IgD-negative memory B cell (primary cell): ENCODE results near the gene POLR3K. TPM values are rescaled to one million over a fixed set of nuclear protein-coding genes. Genes with fewer than 3 reads are reported as not detected.
"Not testable (repeated sequence)": the region's sequence is repeated elsewhere in the genome, so short reads cannot be mapped to it uniquely, and the experiment has no call there.

Source experiments
- H3K27ac Mint-ChIP-seq, 3 donors: one replicate each; pipeline ENCODE4 v1.8.0; 2020 to 2022; ENCODE audit warnings: mild to moderate bottlenecking in 3 of 3, mixed read lengths in 3 of 3, moderate library complexity in 1 of 3
- H3K27me3 Mint-ChIP-seq: one replicate; pipeline ENCODE4 v1.8.0; 2021; ENCODE audit warnings: mixed read lengths
- H3K36me3 Mint-ChIP-seq: one replicate; pipeline ENCODE4 v1.8.0; 2020; ENCODE audit warnings: mild to moderate bottlenecking, mixed read lengths
- H3K4me1 Mint-ChIP-seq, 3 donors: one replicate each; pipeline ENCODE4 v1.8.0; 2020 to 2022; ENCODE audit warnings: mixed read lengths in 3 of 3, mild to moderate bottlenecking in 1 of 3
- H3K4me3 Mint-ChIP-seq, 4 donors: one replicate each; pipeline ENCODE4 v1.8.0; 2020 to 2022; ENCODE audit warnings: mild to moderate bottlenecking in 4 of 4, mixed read lengths in 4 of 4, moderate library complexity in 3 of 4
- H3K9me3 Mint-ChIP-seq, 3 donors: one replicate each; pipeline ENCODE4 v1.8.0; 2020 to 2021; ENCODE audit warnings: mixed read lengths in 3 of 3, mild to moderate bottlenecking in 1 of 3
- polyA plus RNA-seq: library from polyadenylated mRNA; unstranded; fragments of 300-500 nt; fragmentation: Illumina TruSeq; gene quantifications from one replicate; pipeline ENCODE4 v1.2.3, GENCODE V29; 2021

Gene POLR3K
- polyA plus RNA-seq, 1 donor from 2014 or later, result 45.2 TPM

GRCh38 chr16:46510-46909 lies 6.9 kb downstream of the POLR3K start:
- H3K9me3 Mint-ChIP-seq, H3K4me3 Mint-ChIP-seq, H3K27me3 Mint-ChIP-seq, H3K27ac Mint-ChIP-seq, H3K36me3 Mint-ChIP-seq: not testable (repeated sequence)
- peaks cover 12 to 29% (median 24%) of the 10 kb centered on the region in 3 donors for H3K4me1 Mint-ChIP-seq

GRCh38 chr16:45454-45853 lies 8.0 kb downstream of the POLR3K start:
- Mint-ChIP-seq H3K36me3 (peaks cover 3% of the 10 kb centered on the region), H3K27ac (peak overlapping the region in 1 of 3 donors; percentile 25)

GRCh38 chr16:44655-45054 lies 8.8 kb downstream of the POLR3K start:
- no peak overlapping the region for H3K4me3 Mint-ChIP-seq
- H3K27me3 Mint-ChIP-seq, result no peaks in the 10 kb centered on the region
- peaks cover 10 to 21% (median 19%) of the 10 kb centered on the region in 3 donors for H3K4me1 Mint-ChIP-seq
- peak overlapping the region in 1 of 3 donors; percentile 39 for H3K27ac Mint-ChIP-seq
- H3K9me3 Mint-ChIP-seq, result no peaks in the 10 kb centered on the region
- H3K36me3 Mint-ChIP-seq, result peaks cover 3% of the 10 kb centered on the region

More at GRCh38 chr16:45454-45853, 8.0 kb downstream of the POLR3K start:
- no peaks in the 10 kb centered on the region for H3K9me3 Mint-ChIP-seq
- H3K27me3 Mint-ChIP-seq, result no peaks in the 10 kb centered on the region
- peaks cover 7 to 22% (median 16%) of the 10 kb centered on the region in 3 donors for H3K4me1 Mint-ChIP-seq
- no peak overlapping the region for H3K4me3 Mint-ChIP-seq

GRCh38 chr16:43294-43693 lies 10.1 kb downstream of the POLR3K start:
- no peaks in the 10 kb centered on the region for H3K9me3 Mint-ChIP-seq
- H3K36me3 Mint-ChIP-seq, result peaks cover 3% of the 10 kb centered on the region
- no peaks in the 10 kb centered on the region for H3K27me3 Mint-ChIP-seq
- peak overlapping the region in 1 of 3 donors; percentile 66 for H3K27ac Mint-ChIP-seq
- H3K4me3 Mint-ChIP-seq, result peak overlapping the region in 1 of 4 donors; percentile 57
- peaks cover 21 to 34% (median 31%) of the 10 kb centered on the region in 3 donors for H3K4me1 Mint-ChIP-seq

GRCh38 chr16:42691-43090 lies 10.7 kb downstream of the POLR3K start:
- Mint-ChIP-seq H3K9me3 (no peaks in the 10 kb centered on the region), H3K27ac (peak overlapping the region; percentile 41 to 88 (median 66)), H3K27me3 (no peaks in the 10 kb centered on the region), H3K36me3 (peaks cover 3% of the 10 kb centered on the region), H3K4me1 (peaks cover 26 to 36% (median 31%) of the 10 kb centered on the region in 3 donors), H3K4me3 (peak overlapping the region in 1 of 4 donors; percentile 56)

- H3K4me1 Mint-ChIP-seq, result peaks cover 32 to 41% (median 35%) of the 10 kb centered on the region in 3 donors
- no peaks in the 10 kb centered on the region for H3K9me3 Mint-ChIP-seq
- H3K4me3 Mint-ChIP-seq, result peak overlapping the region in 2 of 4 donors; percentile 23 to 56
- no peaks in the 10 kb centered on the region for H3K27me3 Mint-ChIP-seq
- H3K27ac Mint-ChIP-seq, result peak overlapping the region; percentile 15 to 88 (median 66)
- no peaks in the 10 kb centered on the region for H3K36me3 Mint-ChIP-seq
Observed at GRCh38 chr16:42069-42457, 11.3 kb downstream of the POLR3K start.

- Mint-ChIP-seq H3K4me1 (peaks cover 35 to 43% (median 37%) of the 10 kb centered on the region in 3 donors), H3K27me3 (no peaks in the 10 kb centered on the region), H3K9me3 (no peaks in the 10 kb centered on the region), H3K27ac (peak overlapping the region; percentile 31 to 88 (median 66)), H3K36me3 (no peaks in the 10 kb centered on the region), H3K4me3 (peak overlapping the region in 1 of 4 donors; percentile 56)
Observed at GRCh38 chr16:41439-42068, 11.9 kb downstream of the POLR3K start.

- Mint-ChIP-seq H3K27me3 (no peaks in the 10 kb centered on the region), H3K9me3 (no peaks in the 10 kb centered on the region), H3K27ac (peak overlapping the region; percentile 96 to 100 (median 99)), H3K4me3 (peak overlapping the region; percentile 39 to 92 (median 88)), H3K4me1 (peaks cover 53 to 64% (median 55%) of the 10 kb centered on the region in 3 donors), H3K36me3 (peaks cover 2% of the 10 kb centered on the region)
Observed at GRCh38 chr16:38941-39892, 14.2 kb downstream of the POLR3K start.

GRCh38 chr16:38206-38605 lies 15.2 kb downstream of the POLR3K start:
- peak overlapping the region; percentile 96 to 100 (median 99) for H3K27ac Mint-ChIP-seq
- H3K4me1 Mint-ChIP-seq, result peaks cover 53 to 66% (median 58%) of the 10 kb centered on the region in 3 donors
- not testable (repeated sequence) for H3K36me3 Mint-ChIP-seq, H3K27me3 Mint-ChIP-seq, H3K9me3 Mint-ChIP-seq
- peak overlapping the region; percentile 59 to 91 (median 86) for H3K4me3 Mint-ChIP-seq

GRCh38 chr16:37511-37910 lies 15.9 kb downstream of the POLR3K start:
- H3K27me3 Mint-ChIP-seq, result no peaks in the 10 kb centered on the region
- peak overlapping the region; percentile 59 to 91 (median 86) for H3K4me3 Mint-ChIP-seq

GRCh38 chr16:36336-36984 lies 16.9 kb downstream of the POLR3K start:
- Mint-ChIP-seq H3K27me3 (no peaks in the 10 kb centered on the region), H3K9me3 (no peaks in the 10 kb centered on the region), H3K4me3 (peak overlapping the region in 3 of 4 donors; percentile 82 to 89 (median 87)), H3K27ac (peak overlapping the region; percentile 96 to 100 (median 99)), H3K4me1 (peaks cover 39 to 58% (median 57%) of the 10 kb centered on the region in 3 donors), H3K36me3 (peaks cover 2% of the 10 kb centered on the region)

More at GRCh38 chr16:37511-37910, 15.9 kb downstream of the POLR3K start:
- Mint-ChIP-seq H3K4me1 (peaks cover 48 to 66% (median 56%) of the 10 kb centered on the region in 3 donors), H3K9me3 (no peaks in the 10 kb centered on the region), H3K27ac (peak overlapping the region; percentile 96 to 100 (median 99)), H3K36me3 (peaks cover 2% of the 10 kb centered on the region)

- H3K4me3 Mint-ChIP-seq, result peak overlapping the region in 3 of 4 donors; percentile 87 to 93 (median 89)
- no peaks in the 10 kb centered on the region for H3K27me3 Mint-ChIP-seq
- H3K4me1 Mint-ChIP-seq, result peaks cover 39 to 58% (median 57%) of the 10 kb centered on the region in 3 donors
- no peaks in the 10 kb centered on the region for H3K9me3 Mint-ChIP-seq
- peaks cover 2% of the 10 kb centered on the region for H3K36me3 Mint-ChIP-seq
- peak overlapping the region; percentile 96 to 100 (median 99) for H3K27ac Mint-ChIP-seq
Observed at GRCh38 chr16:35678-36305, 17.6 kb downstream of the POLR3K start.

- peaks cover 39 to 61% (median 58%) of the 10 kb centered on the region in 3 donors for H3K4me1 Mint-ChIP-seq
- no peaks in the 10 kb centered on the region for H3K27me3 Mint-ChIP-seq
- H3K27ac Mint-ChIP-seq, result peak overlapping the region; percentile 96 to 100 (median 99)
- no peaks in the 10 kb centered on the region for H3K9me3 Mint-ChIP-seq
- H3K36me3 Mint-ChIP-seq, result peaks cover 2% of the 10 kb centered on the region
- H3K4me3 Mint-ChIP-seq, result peak overlapping the region; percentile 82 to 94 (median 90)
Observed at GRCh38 chr16:35011-35677, 18.3 kb downstream of the POLR3K start.

GRCh38 chr16:34648-34987 lies 18.8 kb downstream of the POLR3K start:
- peaks cover 2% of the 10 kb centered on the region for H3K36me3 Mint-ChIP-seq
- peak overlapping the region; percentile 96 to 100 (median 99) for H3K27ac Mint-ChIP-seq
- peaks cover 37 to 58% (median 53%) of the 10 kb centered on the region in 3 donors for H3K4me1 Mint-ChIP-seq

More at GRCh38 chr16:34648-34987, 18.8 kb downstream of the POLR3K start:
- H3K9me3 Mint-ChIP-seq, result no peaks in the 10 kb centered on the region
- no peaks in the 10 kb centered on the region for H3K27me3 Mint-ChIP-seq
- peak overlapping the region; percentile 82 to 94 (median 90) for H3K4me3 Mint-ChIP-seq
